Caco-2 (cell line): ENCODE data around the gene CYRIA. TPM values are rescaled to one million over a fixed set of nuclear protein-coding genes. Genes with fewer than 3 reads are reported as not detected.

ENCODE experiments used
- BruUV-seq: library from RNA; stranded (reverse); fragments of 400-500 nt; replicated peaks from 2 replicates; lab custom pipeline; 2021; lab: Mats Ljungman, UMichigan
- CTCF ChIA-PET: fragments of 300-600 bp; sonication (Branson Sonifier 250); formaldehyde crosslinking; loops from one replicate; lab custom pipeline; 2022; ENCODE audit warnings: antibody characterized with exemption; lab: Charles Lee
- POLR2A ChIA-PET: fragments of 300-600 bp; sonication (Branson Sonifier 250); formaldehyde crosslinking; loops from one replicate; lab custom pipeline; 2022; ENCODE audit warnings: antibody characterized with exemption; lab: Charles Lee
- DNase-seq, 2 experiments: peaks; one replicate each; pipeline versions ENCODE4 v3.0.0 to v3.0.0-alpha.2; 2020 to 2022
- H3K27me3 ChIP-seq: replicated peaks from 2 replicates; pipeline ENCODE4 v1.6.0; 2011; ENCODE audit warnings: low read length; ENCODE audit not compliant: control insufficient read depth, insufficient read depth
- H3K36me3 ChIP-seq: 2 replicates; pipeline ENCODE4 v1.5.1; 2011; ENCODE audit warnings: low read length; ENCODE audit not compliant: control insufficient read depth, insufficient read depth
- H3K4me1 ChIP-seq: fragments of 250-450 bp; sonication (Bioruptor Pico); 2 replicates; pipeline ENCODE4 v1.5.1; 2020; ENCODE audit warnings: mild to moderate bottlenecking
- H3K4me3 ChIP-seq: 2 replicates; pipeline ENCODE4 v1.5.1; 2011; ENCODE audit warnings: low read depth, mild to moderate bottlenecking, control low read depth, low read length
- H3K9me3 ChIP-seq: fragments of 250-450 bp; sonication (Bioruptor Pico); 2 replicates; pipeline ENCODE4 v1.5.1; 2020; ENCODE audit warnings: mild to moderate bottlenecking, moderate library complexity
- H3K27ac Mint-ChIP-seq: one replicate; pipeline ENCODE4 v1.8.0; 2022; ENCODE audit warnings: mixed read lengths; ENCODE audit not compliant: unreplicated experiment
- H3K27me3 Mint-ChIP-seq: one replicate; pipeline ENCODE4 v1.8.0; 2022; ENCODE audit warnings: mixed read lengths; ENCODE audit not compliant: insufficient read depth, unreplicated experiment
- H3K36me3 Mint-ChIP-seq: one replicate; pipeline ENCODE4 v1.8.0; 2022; ENCODE audit warnings: mild to moderate bottlenecking, mixed read lengths; ENCODE audit not compliant: insufficient read depth, unreplicated experiment
- H3K4me1 Mint-ChIP-seq: one replicate; pipeline ENCODE4 v1.8.0; 2022; ENCODE audit warnings: low read depth, mixed read lengths; ENCODE audit not compliant: unreplicated experiment
- H3K4me3 Mint-ChIP-seq: one replicate; pipeline ENCODE4 v1.8.0; 2022; ENCODE audit warnings: mild to moderate bottlenecking, moderate library complexity, mixed read lengths; ENCODE audit not compliant: unreplicated experiment
- H3K9me3 Mint-ChIP-seq: one replicate; pipeline ENCODE4 v1.8.0; 2022; ENCODE audit warnings: mixed read lengths; ENCODE audit not compliant: unreplicated experiment
- CTCF ChIP-seq, 2 experiments: fragments of 200-600 bp in 1 of 2; IDR thresholded peaks; 1 replicate in 1 of 2; 2 replicates in 1 of 2; pipeline versions ENCODE4 v1.5.1 to v1.8.0; 2011 to 2022; ENCODE audit warnings: antibody characterized with exemption in 1 of 2, control low read depth in 1 of 2, inconsistent platforms in 1 of 2, low read depth in 1 of 2, low read length in 1 of 2, mild to moderate bottlenecking in 1 of 2, moderate library complexity in 1 of 2; ENCODE audit not compliant: insufficient read depth in 1 of 2, severe bottlenecking in 1 of 2, unreplicated experiment in 1 of 2
- intact Hi-C: fragments of 100-400 bp; cut with micrococcal nuclease; formaldehyde crosslinking; loops from one replicate; pipeline ENCODE4 v1.10.0; 2022; ENCODE audit not compliant: unreplicated experiment
- total RNA-seq: library from RNA; stranded (reverse); gene quantifications from 2 replicates; pipeline ENCODE4 v1.2.3, GENCODE V29; 2022

The CYRIA gene
- total RNA-seq, 1 experiment from 2014 or later: 0.20 TPM

GRCh38 chr2:16664809-16665747, 556 bp downstream of the CYRIA start:
- DNase-seq: no peak
- Mint-ChIP-seq H3K36me3 (no peaks in the 10 kb centered on the region), H3K27me3 (peaks cover 33% of the 10 kb centered on the region), H3K4me3 (peak overlapping the region; percentile 74), H3K27ac (no peak overlapping the region), H3K4me1 (peaks cover 9% of the 10 kb centered on the region), H3K9me3 (no peaks in the 10 kb centered on the region)
- Histone ChIP-seq H3K9me3 (no peaks in the 10 kb centered on the region), H3K4me1 (peaks cover 11% of the 10 kb centered on the region), H3K4me3 (peak overlapping the region; percentile 37), H3K27me3 (peaks cover 10% of the 10 kb centered on the region), H3K36me3 (no peaks in the 10 kb centered on the region)
- no peak for TF ChIP-seq CTCF (IDR thresholded peaks at IDR 0.05; ENCODE audit: insufficient read depth in 1 of 2, low read depth in 1 of 2, low read length in 1 of 2, severe bottlenecking in 1 of 2, unreplicated experiment in 1 of 2)
- POLR2A ChIA-PET: no interaction called here
- BruUV-seq: no TSS peak
- intact Hi-C loops: no loop called here
- CTCF ChIA-PET: interaction anchor here (1.4 kb wide), 1 partner anchor 52 kb away, joined by 5 read pairs; no protein-coding TSS in a partner anchor

GRCh38 chr2:16664052-16664731, 1.4 kb downstream of the CYRIA start:
- DNase-seq: no peak
- Mint-ChIP-seq H3K27me3 (peaks cover 33% of the 10 kb centered on the region), H3K9me3 (no peaks in the 10 kb centered on the region), H3K4me1 (peaks cover 9% of the 10 kb centered on the region), H3K27ac (no peak overlapping the region), H3K4me3 (peak overlapping the region; percentile 74), H3K36me3 (no peaks in the 10 kb centered on the region)
- no TSS peak for BruUV-seq
- Histone ChIP-seq H3K4me3 (no peak overlapping the region), H3K9me3 (no peaks in the 10 kb centered on the region), H3K4me1 (peaks cover 11% of the 10 kb centered on the region), H3K27me3 (peaks cover 10% of the 10 kb centered on the region), H3K36me3 (no peaks in the 10 kb centered on the region)
- CTCF ChIA-PET: interaction anchor here (1.4 kb wide), 1 partner anchor 51 kb away, joined by 5 read pairs; no protein-coding TSS in a partner anchor
- intact Hi-C loops: no loop called here
- no peak for TF ChIP-seq CTCF (IDR thresholded peaks at IDR 0.05; ENCODE audit: insufficient read depth in 1 of 2, low read depth in 1 of 2, low read length in 1 of 2, severe bottlenecking in 1 of 2, unreplicated experiment in 1 of 2)
- POLR2A ChIA-PET: no interaction called here

GRCh38 chr2:16663121-16663905, 2.3 kb downstream of the CYRIA start:
- no TSS peak for BruUV-seq
- H3K9me3 Mint-ChIP-seq: no peaks in the 10 kb centered on the region
- peaks cover 11% of the 10 kb centered on the region for H3K4me1 ChIP-seq
- TF ChIP-seq CTCF (IDR thresholded peaks at IDR 0.05; ENCODE audit: insufficient read depth in 1 of 2, low read depth in 1 of 2, low read length in 1 of 2, severe bottlenecking in 1 of 2, unreplicated experiment in 1 of 2): no peak
- no peaks in the 10 kb centered on the region for H3K36me3 ChIP-seq
- POLR2A ChIA-PET: no interaction called here
- CTCF ChIA-PET: no interaction called here
- H3K4me3 Mint-ChIP-seq: no peak overlapping the region
- H3K27me3 ChIP-seq: peaks cover 10% of the 10 kb centered on the region
- no peaks in the 10 kb centered on the region for H3K36me3 Mint-ChIP-seq
- H3K9me3 ChIP-seq: no peaks in the 10 kb centered on the region
- H3K27me3 Mint-ChIP-seq: peaks cover 35% of the 10 kb centered on the region
- H3K4me1 Mint-ChIP-seq: peaks cover 9% of the 10 kb centered on the region
- H3K4me3 ChIP-seq: no peak overlapping the region
- no peak overlapping the region for H3K27ac Mint-ChIP-seq
- intact Hi-C loops: no loop called here
- no peak for DNase-seq
